ENCODE results near the gene NDUFS1. TPM values are rescaled to one million over a fixed set of nuclear protein-coding genes. Genes with fewer than 3 reads are reported as not detected.
"Not testable (repeated sequence)": the region's sequence is repeated elsewhere in the genome, so short reads cannot be mapped to it uniquely, and the experiment has no call there.

The NDUFS1 gene
- total RNA-seq, 1 experiment from 2014 or later, result 83.6 TPM

GRCh38 chr2:206143451-206143850, 15.8 kb downstream of the NDUFS1 start:
- Histone ChIP-seq H3K9me3 (ENCODE audit: low read length) (no peaks in the 10 kb centered on the region), H3K4me3 (ENCODE audit: low read length) (no peak overlapping the region), H2AFZ (ENCODE audit: low read length) (no peak overlapping the region), H3K27me3 (ENCODE audit: low read length) (no peaks in the 10 kb centered on the region), H3K9ac (ENCODE audit: low read length) (no peak overlapping the region), H3K4me1 (ENCODE audit: low read length) (no peaks in the 10 kb centered on the region), H3K79me2 (ENCODE audit: low read length) (peaks cover 16% of the 10 kb centered on the region), H3K36me3 (ENCODE audit: insufficient read depth, low read length) (peaks cover 52% of the 10 kb centered on the region), H4K20me1 (ENCODE audit: insufficient read depth, low read depth, low read length) (no peaks in the 10 kb centered on the region), H3K9me2 (replicated peaks; ENCODE audit: insufficient read depth, low read length) (no peaks in the 10 kb centered on the region), H3K4me2 (ENCODE audit: low read depth, low read length, poor library complexity, severe bottlenecking) (no peak overlapping the region), H3K27ac (ENCODE audit: low read length) (no peak overlapping the region)
- no peak for DNase-seq

- no peak overlapping the region for H3K4me3 ChIP-seq (ENCODE audit: low read length)
- no peak overlapping the region for H3K9ac ChIP-seq (ENCODE audit: low read length)
- H3K27ac ChIP-seq (ENCODE audit: low read length), result no peak overlapping the region
- no peaks in the 10 kb centered on the region for H3K27me3 ChIP-seq (ENCODE audit: low read length)
- no peaks in the 10 kb centered on the region for H4K20me1 ChIP-seq (ENCODE audit: insufficient read depth, low read depth, low read length)
- no peak overlapping the region for H3K4me2 ChIP-seq (ENCODE audit: low read depth, low read length, poor library complexity, severe bottlenecking)
- peak; percentile 55 for DNase-seq
- no peaks in the 10 kb centered on the region for H3K9me2 ChIP-seq (replicated peaks; ENCODE audit: insufficient read depth, low read length)
- no peaks in the 10 kb centered on the region for H3K4me1 ChIP-seq (ENCODE audit: low read length)
- no peaks in the 10 kb centered on the region for H3K9me3 ChIP-seq (ENCODE audit: low read length)
- peaks cover 4% of the 10 kb centered on the region; the same call in 1 of the 2 replicates for H3K79me2 ChIP-seq (ENCODE audit: low read length)
- no peak overlapping the region for H2AFZ ChIP-seq (ENCODE audit: low read length)
- peaks cover 53% of the 10 kb centered on the region for H3K36me3 ChIP-seq (ENCODE audit: insufficient read depth, low read length)
Measured at GRCh38 chr2:206127656-206128055, 31.6 kb downstream of the NDUFS1 start.

GRCh38 chr2:206125901-206126300, 33.3 kb downstream of the NDUFS1 start:
- Histone ChIP-seq H3K27ac (ENCODE audit: low read length) (no peak overlapping the region), H3K36me3 (ENCODE audit: insufficient read depth, low read length) (peaks cover 57% of the 10 kb centered on the region), H2AFZ (ENCODE audit: low read length) (no peak overlapping the region)

GRCh38 chr2:206122569-206122968, 36.7 kb downstream of the NDUFS1 start:
- not testable (repeated sequence) for H3K27ac ChIP-seq (ENCODE audit: low read length); H2AFZ ChIP-seq (ENCODE audit: low read length); H3K9ac ChIP-seq (ENCODE audit: low read length); H3K4me2 ChIP-seq (ENCODE audit: low read depth, low read length, poor library complexity, severe bottlenecking); H3K9me3 ChIP-seq (ENCODE audit: low read length); H3K79me2 ChIP-seq (ENCODE audit: low read length); H3K4me3 ChIP-seq (ENCODE audit: low read length); H3K9me2 ChIP-seq (replicated peaks; ENCODE audit: insufficient read depth, low read length); H3K4me1 ChIP-seq (ENCODE audit: low read length); H4K20me1 ChIP-seq (ENCODE audit: insufficient read depth, low read depth, low read length); H3K27me3 ChIP-seq (ENCODE audit: low read length); DNase-seq
- H3K36me3 ChIP-seq (ENCODE audit: insufficient read depth, low read length), result peaks cover 56% of the 10 kb centered on the region

More at GRCh38 chr2:206125901-206126300, 33.3 kb downstream of the NDUFS1 start:
- no peak overlapping the region for H3K9ac ChIP-seq (ENCODE audit: low read length)
- H3K9me2 ChIP-seq (replicated peaks; ENCODE audit: insufficient read depth, low read length), result no peaks in the 10 kb centered on the region
- H3K4me2 ChIP-seq (ENCODE audit: low read depth, low read length, poor library complexity, severe bottlenecking), result no peak overlapping the region
- H3K4me1 ChIP-seq (ENCODE audit: low read length), result no peaks in the 10 kb centered on the region
- 0 out of 2 replicates have a peak, but pooled peaks cover 3% of the 10 kb centered on the region for H3K79me2 ChIP-seq (ENCODE audit: low read length)
- no peaks in the 10 kb centered on the region for H3K27me3 ChIP-seq (ENCODE audit: low read length)
- H3K9me3 ChIP-seq (ENCODE audit: low read length), result no peaks in the 10 kb centered on the region
- no peak overlapping the region for H3K4me3 ChIP-seq (ENCODE audit: low read length)
- no peaks in the 10 kb centered on the region for H4K20me1 ChIP-seq (ENCODE audit: insufficient read depth, low read depth, low read length)
- no peak for DNase-seq

- H3K79me2 ChIP-seq (ENCODE audit: low read length), result no peaks in the 10 kb centered on the region
- H3K36me3 ChIP-seq (ENCODE audit: insufficient read depth, low read length), result peaks cover 23% of the 10 kb centered on the region
- no peak overlapping the region for H3K4me3 ChIP-seq (ENCODE audit: low read length)
- H2AFZ ChIP-seq (ENCODE audit: low read length), result no peak overlapping the region
- no peaks in the 10 kb centered on the region for H4K20me1 ChIP-seq (ENCODE audit: insufficient read depth, low read depth, low read length)
- DNase-seq, result no peak
- H3K27me3 ChIP-seq (ENCODE audit: low read length), result no peaks in the 10 kb centered on the region
- no peaks in the 10 kb centered on the region for H3K9me2 ChIP-seq (replicated peaks; ENCODE audit: insufficient read depth, low read length)
- H3K4me2 ChIP-seq (ENCODE audit: low read depth, low read length, poor library complexity, severe bottlenecking), result no peak overlapping the region
- no peak overlapping the region for H3K9ac ChIP-seq (ENCODE audit: low read length)
- no peaks in the 10 kb centered on the region for H3K9me3 ChIP-seq (ENCODE audit: low read length)
- H3K4me1 ChIP-seq (ENCODE audit: low read length), result no peaks in the 10 kb centered on the region
- no peak overlapping the region for H3K27ac ChIP-seq (ENCODE audit: low read length)
Measured at GRCh38 chr2:206116278-206116677, 43.0 kb downstream of the NDUFS1 start.

- Histone ChIP-seq H3K27me3 (ENCODE audit: low read length) (no peaks in the 10 kb centered on the region), H3K4me3 (ENCODE audit: low read length) (no peak overlapping the region), H2AFZ (ENCODE audit: low read length) (no peak overlapping the region), H3K79me2 (ENCODE audit: low read length) (no peaks in the 10 kb centered on the region), H4K20me1 (ENCODE audit: insufficient read depth, low read depth, low read length) (no peaks in the 10 kb centered on the region), H3K4me1 (ENCODE audit: low read length) (no peaks in the 10 kb centered on the region), H3K9me3 (ENCODE audit: low read length) (no peaks in the 10 kb centered on the region), H3K27ac (ENCODE audit: low read length) (no peak overlapping the region), H3K9ac (ENCODE audit: low read length) (no peak overlapping the region), H3K4me2 (ENCODE audit: low read depth, low read length, poor library complexity, severe bottlenecking) (no peak overlapping the region), H3K36me3 (ENCODE audit: insufficient read depth, low read length) (peaks cover 12% of the 10 kb centered on the region), H3K9me2 (replicated peaks; ENCODE audit: insufficient read depth, low read length) (no peaks in the 10 kb centered on the region)
- DNase-seq, result no peak
Measured at GRCh38 chr2:206115026-206115578, 44.1 kb downstream of the NDUFS1 start.

GRCh38 chr2:206112846-206113547, 46.2 kb downstream of the NDUFS1 start:
- no peaks in the 10 kb centered on the region for H3K9me3 ChIP-seq (ENCODE audit: low read length)
- H3K4me3 ChIP-seq (ENCODE audit: low read length), result no peak overlapping the region
- no peak overlapping the region for H3K27ac ChIP-seq (ENCODE audit: low read length)
- no peak overlapping the region for H3K4me2 ChIP-seq (ENCODE audit: low read depth, low read length, poor library complexity, severe bottlenecking)
- no peak overlapping the region for H2AFZ ChIP-seq (ENCODE audit: low read length)
- H3K79me2 ChIP-seq (ENCODE audit: low read length), result no peaks in the 10 kb centered on the region
- no peaks in the 10 kb centered on the region for H3K9me2 ChIP-seq (replicated peaks; ENCODE audit: insufficient read depth, low read length)
- H4K20me1 ChIP-seq (ENCODE audit: insufficient read depth, low read depth, low read length), result no peaks in the 10 kb centered on the region
- peaks cover 7% of the 10 kb centered on the region; the same call in 1 of the 2 replicates for H3K36me3 ChIP-seq (ENCODE audit: insufficient read depth, low read length)
- no peaks in the 10 kb centered on the region for H3K4me1 ChIP-seq (ENCODE audit: low read length)
- no peaks in the 10 kb centered on the region for H3K27me3 ChIP-seq (ENCODE audit: low read length)
- no peak for DNase-seq
- no peak overlapping the region for H3K9ac ChIP-seq (ENCODE audit: low read length)

- Histone ChIP-seq H3K4me1 (ENCODE audit: low read length) (no peaks in the 10 kb centered on the region), H3K4me3 (ENCODE audit: low read length) (no peak overlapping the region), H3K9ac (ENCODE audit: low read length) (no peak overlapping the region), H3K79me2 (ENCODE audit: low read length) (no peaks in the 10 kb centered on the region), H3K27me3 (ENCODE audit: low read length) (no peaks in the 10 kb centered on the region), H3K36me3 (ENCODE audit: insufficient read depth, low read length) (peaks cover 7% of the 10 kb centered on the region; the same call in 1 of the 2 replicates), H2AFZ (ENCODE audit: low read length) (no peak overlapping the region), H3K27ac (ENCODE audit: low read length) (no peak overlapping the region), H3K9me2 (replicated peaks; ENCODE audit: insufficient read depth, low read length) (no peaks in the 10 kb centered on the region), H4K20me1 (ENCODE audit: insufficient read depth, low read depth, low read length) (no peaks in the 10 kb centered on the region), H3K9me3 (ENCODE audit: low read length) (no peaks in the 10 kb centered on the region), H3K4me2 (ENCODE audit: low read depth, low read length, poor library complexity, severe bottlenecking) (no peak overlapping the region)
- no peak for DNase-seq
Measured at GRCh38 chr2:206112108-206112507, 47.1 kb downstream of the NDUFS1 start.

Measured in Karpas-422 (cell line).